GM12872 (cell line): ENCODE data around the gene MUCL1.

ENCODE experiments used
- TF ChIP-seq, protein P1 (sequence below): IDR thresholded peaks from 3 replicates; pipeline ENCODE4 v1.5.1; 2011; ENCODE audit warnings: low read depth, mild to moderate bottlenecking, low read length, moderate library complexity; ENCODE audit not compliant: insufficient read depth

Gene MUCL1, protein sequence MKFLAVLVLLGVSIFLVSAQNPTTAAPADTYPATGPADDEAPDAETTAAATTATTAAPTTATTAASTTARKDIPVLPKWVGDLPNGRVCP

GRCh38 chr12:54853933-54854538 lies at the start of gene MUCL1:
Gene MUCL1, plus strand, starts transcription at chr12:54854516. Its CDS starts 67 bp downstream, at chr12:54854583.
- TF ChIP-seq, protein P1, sequence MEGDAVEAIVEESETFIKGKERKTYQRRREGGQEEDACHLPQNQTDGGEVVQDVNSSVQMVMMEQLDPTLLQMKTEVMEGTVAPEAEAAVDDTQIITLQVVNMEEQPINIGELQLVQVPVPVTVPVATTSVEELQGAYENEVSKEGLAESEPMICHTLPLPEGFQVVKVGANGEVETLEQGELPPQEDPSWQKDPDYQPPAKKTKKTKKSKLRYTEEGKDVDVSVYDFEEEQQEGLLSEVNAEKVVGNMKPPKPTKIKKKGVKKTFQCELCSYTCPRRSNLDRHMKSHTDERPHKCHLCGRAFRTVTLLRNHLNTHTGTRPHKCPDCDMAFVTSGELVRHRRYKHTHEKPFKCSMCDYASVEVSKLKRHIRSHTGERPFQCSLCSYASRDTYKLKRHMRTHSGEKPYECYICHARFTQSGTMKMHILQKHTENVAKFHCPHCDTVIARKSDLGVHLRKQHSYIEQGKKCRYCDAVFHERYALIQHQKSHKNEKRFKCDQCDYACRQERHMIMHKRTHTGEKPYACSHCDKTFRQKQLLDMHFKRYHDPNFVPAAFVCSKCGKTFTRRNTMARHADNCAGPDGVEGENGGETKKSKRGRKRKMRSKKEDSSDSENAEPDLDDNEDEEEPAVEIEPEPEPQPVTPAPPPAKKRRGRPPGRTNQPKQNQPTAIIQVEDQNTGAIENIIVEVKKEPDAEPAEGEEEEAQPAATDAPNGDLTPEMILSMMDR = peak; percentile 93

GRCh38 chr12:54821676-54822075 lies 32.6 kb upstream of the MUCL1 start:
- TF ChIP-seq, protein P1 = no peak

DNA sequence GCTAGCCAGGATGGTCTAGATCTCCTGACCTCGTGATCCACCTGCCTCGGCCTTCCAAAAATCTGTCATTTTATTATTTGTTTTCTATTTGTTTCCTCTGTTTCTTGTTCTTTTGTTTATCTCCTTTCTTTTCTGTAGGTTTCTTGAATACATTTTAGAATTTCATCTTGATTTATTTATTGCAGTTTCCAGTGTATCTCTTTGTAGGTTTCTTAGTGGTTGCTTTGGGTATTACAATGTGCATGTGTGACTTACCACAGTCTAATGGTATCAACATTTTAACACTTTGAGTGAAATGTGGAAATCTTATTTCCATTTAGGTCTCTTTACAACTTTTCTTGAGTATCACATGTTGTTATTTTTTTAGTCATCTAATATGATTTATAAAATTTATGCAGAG lies 29.9 kb upstream of the MUCL1 start:
- TF ChIP-seq, protein P1 = peak; percentile 17; the same call in 1 of the 3 replicates

- TF ChIP-seq, protein P1 = no peak
Measured at GRCh38 chr12:54829511-54829910, 24.8 kb upstream of the MUCL1 start.

GRCh38 chr12:54830199-54830598 lies 24.1 kb upstream of the MUCL1 start:
- TF ChIP-seq, protein P1 = no peak

- TF ChIP-seq, protein P1 = no peak
Measured at GRCh38 chr12:54831631-54832030, 22.7 kb upstream of the MUCL1 start.

DNA sequence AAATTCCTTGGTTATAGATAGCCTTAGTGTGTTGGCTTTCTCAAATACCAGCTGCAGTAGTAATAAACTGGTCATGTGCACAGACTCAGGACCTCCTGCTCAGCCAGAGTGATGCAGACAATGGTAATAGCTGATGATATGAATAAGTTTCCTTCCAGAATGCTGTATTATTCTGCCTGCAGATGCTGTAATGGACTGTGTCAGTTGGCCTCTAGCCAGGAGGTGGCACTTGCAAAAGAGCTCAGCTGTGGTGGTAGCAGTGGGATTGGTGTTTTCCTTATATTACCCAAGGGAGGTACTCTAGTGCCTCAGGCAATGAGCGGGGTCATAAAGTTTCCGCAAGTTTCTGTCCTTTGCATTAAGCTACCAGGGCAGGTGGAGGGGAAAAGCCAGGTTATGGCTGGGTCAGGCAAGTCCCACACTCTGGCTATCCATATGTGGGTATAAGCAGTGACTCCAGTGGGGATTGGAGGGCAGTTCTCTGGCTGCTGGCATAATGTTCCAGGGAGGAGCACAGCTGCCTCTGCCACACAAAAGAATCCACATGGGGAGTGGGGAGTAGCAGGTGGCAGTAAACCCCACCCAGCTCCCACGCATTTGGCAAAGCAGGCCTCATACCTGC lies 14.0 kb upstream of the MUCL1 start:
- TF ChIP-seq, protein P1 = no peak
